ENCODE results near the gene SLC22A23.
A peak's percentile ranks its signal among the peaks of the same experiment; 100 is the strongest.

The SLC22A23 gene

GRCh38 chr6:3283241-3283640, 173.6 kb downstream of the SLC22A23 start:
- DNase-seq (ENCODE audit: low read depth), result no peak

- DNase-seq (ENCODE audit: low read depth), result no peak
These were observed 174.2 kb downstream of the SLC22A23 start for GRCh38 chr6:3282476-3283236.

- DNase-seq (ENCODE audit: low read depth), result peak; percentile 89
These were observed 175.0 kb downstream of the SLC22A23 start for GRCh38 chr6:3281631-3282475.

- no peak for DNase-seq (ENCODE audit: low read depth)
These were observed 175.9 kb downstream of the SLC22A23 start for GRCh38 chr6:3280866-3281465.

- no peak for DNase-seq (ENCODE audit: low read depth)
These were observed 176.8 kb downstream of the SLC22A23 start for GRCh38 chr6:3280091-3280490.

- no peak for DNase-seq (ENCODE audit: low read depth)
These were observed 178.2 kb downstream of the SLC22A23 start for GRCh38 chr6:3278691-3279090.

GRCh38 chr6:3277851-3278416, 178.9 kb downstream of the SLC22A23 start:
- DNase-seq (ENCODE audit: low read depth), result no peak

- no peak for DNase-seq (ENCODE audit: low read depth)
These were observed 179.6 kb downstream of the SLC22A23 start for GRCh38 chr6:3277251-3277650.

GRCh38 chr6:3276174-3277167, 180.4 kb downstream of the SLC22A23 start:
- DNase-seq (ENCODE audit: low read depth), result no peak

GRCh38 chr6:3273707-3274521, 182.9 kb downstream of the SLC22A23 start:
- DNase-seq (ENCODE audit: low read depth), result no peak

GRCh38 chr6:3272911-3273547, 183.8 kb downstream of the SLC22A23 start:
- no peak for DNase-seq (ENCODE audit: low read depth)

- DNase-seq (ENCODE audit: low read depth), result no peak
These were observed 185.1 kb downstream of the SLC22A23 start for GRCh38 chr6:3271756-3272155.

GRCh38 chr6:3270258-3270657, 186.6 kb downstream of the SLC22A23 start:
- no peak for DNase-seq (ENCODE audit: low read depth)

- no peak for DNase-seq (ENCODE audit: low read depth)
These were observed 187.4 kb downstream of the SLC22A23 start for GRCh38 chr6:3269281-3269975.

GRCh38 chr6:3268680-3269079, 188.2 kb downstream of the SLC22A23 start:
- DNase-seq (ENCODE audit: low read depth), result no peak

GRCh38 chr6:3267162-3267561, 189.7 kb downstream of the SLC22A23 start:
- DNase-seq (ENCODE audit: low read depth), result no peak

- DNase-seq (ENCODE audit: low read depth), result no peak
These were observed 190.7 kb downstream of the SLC22A23 start for GRCh38 chr6:3266170-3266569.

GRCh38 chr6:3265671-3266070, 191.2 kb downstream of the SLC22A23 start:
- no peak for DNase-seq (ENCODE audit: low read depth)

- no peak for DNase-seq (ENCODE audit: low read depth)
These were observed 192.5 kb downstream of the SLC22A23 start for GRCh38 chr6:3264356-3264755.

All from non-pigmented ciliary epithelial cell (primary cell).